ENCODE measurements around the gene CHIC2. TPM values are rescaled to one million over a fixed set of nuclear protein-coding genes. Genes with fewer than 3 reads are reported as not detected.

The CHIC2 gene
- total and polyA plus RNA-seq, 5 donors, result 10.4 to 18.1 (median 12.0) TPM

- Histone ChIP-seq H3K9me3 (ENCODE audit: control insufficient read depth, low read length) (no peaks in the 10 kb centered on the region), H3K27ac (ENCODE audit: low read length) (no peak overlapping the region), H3K4me3 (ENCODE audit: low read length) (no peak overlapping the region), H3K4me1 (ENCODE audit: control insufficient read depth, insufficient read depth, low read length) (no peaks in the 10 kb centered on the region), H3K27me3 (ENCODE audit: control insufficient read depth, insufficient read depth) (no peaks in the 10 kb centered on the region)
- DNase-seq, result no peak
- intact Hi-C loops (cut with DNase I), result no loop called here
- 76% methylated on average over 2 of the region's 2 CpGs for WGBS
- no peak for ATAC-seq
Observed at GRCh38 chr4:53981066-53981465, 83.3 kb downstream of the CHIC2 start.

GRCh38 chr4:53974561-53974960, 89.8 kb downstream of the CHIC2 start:
- H3K27me3 ChIP-seq (ENCODE audit: control insufficient read depth, insufficient read depth), result no peaks in the 10 kb centered on the region
- H3K27ac ChIP-seq (ENCODE audit: low read length), result no peak overlapping the region
- H3K4me3 ChIP-seq (ENCODE audit: low read length), result no peak overlapping the region
- WGBS, result 97% methylated on average over 2 of the region's 2 CpGs
- no peaks in the 10 kb centered on the region for H3K4me1 ChIP-seq (ENCODE audit: control insufficient read depth, insufficient read depth, low read length)
- DNase-seq, result no peak
- H3K9me3 ChIP-seq (ENCODE audit: control insufficient read depth, low read length), result no peaks in the 10 kb centered on the region
- intact Hi-C loops (cut with DNase I), result no loop called here
- no peak for ATAC-seq

GRCh38 chr4:53967986-53968385, 96.4 kb downstream of the CHIC2 start:
- no peaks in the 10 kb centered on the region for H3K27me3 ChIP-seq (ENCODE audit: control insufficient read depth, insufficient read depth)
- intact Hi-C loops (cut with DNase I), result no loop called here
- WGBS, result 84% methylated on average over 1 of the region's 1 CpG

GRCh38 chr4:53963781-53964180, 100.6 kb downstream of the CHIC2 start:
- no peak overlapping the region for H3K27ac ChIP-seq (ENCODE audit: low read length)
- H3K4me1 ChIP-seq (ENCODE audit: control insufficient read depth, insufficient read depth, low read length), result no peaks in the 10 kb centered on the region
- H3K4me3 ChIP-seq (ENCODE audit: low read length), result no peak overlapping the region
- ATAC-seq, result no peak
- no peak for DNase-seq
- intact Hi-C loops (cut with DNase I), result no loop called here
- no peaks in the 10 kb centered on the region for H3K9me3 ChIP-seq (ENCODE audit: control insufficient read depth, low read length)
- 63% methylated on average over 3 of the region's 3 CpGs for WGBS
- no peaks in the 10 kb centered on the region for H3K27me3 ChIP-seq (ENCODE audit: control insufficient read depth, insufficient read depth)

More at GRCh38 chr4:53967986-53968385, 96.4 kb downstream of the CHIC2 start:
- DNase-seq (no peak), ATAC-seq (no peak)
- Histone ChIP-seq H3K27ac (ENCODE audit: low read length) (no peak overlapping the region), H3K4me3 (ENCODE audit: low read length) (no peak overlapping the region), H3K9me3 (ENCODE audit: control insufficient read depth, low read length) (no peaks in the 10 kb centered on the region), H3K4me1 (ENCODE audit: control insufficient read depth, insufficient read depth, low read length) (no peaks in the 10 kb centered on the region)

GRCh38 chr4:53963336-53963735, 101.1 kb downstream of the CHIC2 start:
- Histone ChIP-seq H3K27me3 (ENCODE audit: control insufficient read depth, insufficient read depth) (no peaks in the 10 kb centered on the region), H3K9me3 (ENCODE audit: control insufficient read depth, low read length) (no peaks in the 10 kb centered on the region), H3K27ac (ENCODE audit: low read length) (no peak overlapping the region), H3K4me3 (ENCODE audit: low read length) (no peak overlapping the region), H3K4me1 (ENCODE audit: control insufficient read depth, insufficient read depth, low read length) (no peaks in the 10 kb centered on the region)
- ATAC-seq (no peak), DNase-seq (no peak)
- 84% methylated on average over 4 of the region's 4 CpGs for WGBS
- intact Hi-C loops (cut with DNase I), result no loop called here

GRCh38 chr4:53962516-53963225, 101.7 kb downstream of the CHIC2 start:
- ATAC-seq (peak in 1 of 2 donors; percentile 56), DNase-seq (no peak)
- Histone ChIP-seq H3K4me3 (ENCODE audit: low read length) (no peak overlapping the region), H3K27ac (ENCODE audit: low read length) (no peak overlapping the region), H3K9me3 (ENCODE audit: control insufficient read depth, low read length) (no peaks in the 10 kb centered on the region), H3K27me3 (ENCODE audit: control insufficient read depth, insufficient read depth) (no peaks in the 10 kb centered on the region), H3K4me1 (ENCODE audit: control insufficient read depth, insufficient read depth, low read length) (no peaks in the 10 kb centered on the region)
- 48% methylated on average over 4 of the region's 4 CpGs for WGBS
- intact Hi-C loops (cut with DNase I), result no loop called here

GRCh38 chr4:53961351-53961750, 103.1 kb downstream of the CHIC2 start:
- Histone ChIP-seq H3K4me1 (ENCODE audit: control insufficient read depth, insufficient read depth, low read length) (no peaks in the 10 kb centered on the region), H3K4me3 (ENCODE audit: low read length) (no peak overlapping the region), H3K27ac (ENCODE audit: low read length) (no peak overlapping the region), H3K9me3 (ENCODE audit: control insufficient read depth, low read length) (no peaks in the 10 kb centered on the region), H3K27me3 (ENCODE audit: control insufficient read depth, insufficient read depth) (no peaks in the 10 kb centered on the region)
- DNase-seq (no peak), ATAC-seq (no peak)
- 89% methylated on average over 1 of the region's 1 CpG for WGBS
- intact Hi-C loops (cut with DNase I), result no loop called here

GRCh38 chr4:53960843-53961242, 103.6 kb downstream of the CHIC2 start:
- 88% methylated on average over 5 of the region's 5 CpGs for WGBS
- H3K27ac ChIP-seq (ENCODE audit: low read length), result no peak overlapping the region
- no peaks in the 10 kb centered on the region for H3K27me3 ChIP-seq (ENCODE audit: control insufficient read depth, insufficient read depth)
- no peak for DNase-seq
- no peak overlapping the region for H3K4me3 ChIP-seq (ENCODE audit: low read length)
- H3K4me1 ChIP-seq (ENCODE audit: control insufficient read depth, insufficient read depth, low read length), result peaks cover 1% of the 10 kb centered on the region
- no peak for ATAC-seq
- H3K9me3 ChIP-seq (ENCODE audit: control insufficient read depth, low read length), result no peaks in the 10 kb centered on the region
- intact Hi-C loops (cut with DNase I), result no loop called here

Other genes starting within 250 kb of the CHIC2 start
- not detected for gene GSX2, start 35.6 kb upstream of the CHIC2 start, total RNA-seq
- gene GSX2, start 35.6 kb upstream of the CHIC2 start, polyA plus RNA-seq, result not detected
- gene PDGFRA, start 164.7 kb upstream of the CHIC2 start, total RNA-seq, result 10 to 100 TPM; 43.7 to 76.7 (median 73.6) TPM
- 15.1 TPM for gene PDGFRA, start 164.7 kb upstream of the CHIC2 start, polyA plus RNA-seq